HG03175 (cell line): ENCODE data around the gene ERCC2.
"Not testable (repeated sequence)": the region's sequence is repeated elsewhere in the genome, so short reads cannot be mapped to it uniquely, and the experiment has no call there.

Experiments
- ATAC-seq: cut with Tn5 transposase; IDR thresholded peaks from one replicate; pipeline ENCODE4 v1.9.1; 2021; ENCODE audit warnings: mild to moderate bottlenecking, moderate library complexity; ENCODE audit not compliant: unreplicated experiment

Gene ERCC2

DNA sequence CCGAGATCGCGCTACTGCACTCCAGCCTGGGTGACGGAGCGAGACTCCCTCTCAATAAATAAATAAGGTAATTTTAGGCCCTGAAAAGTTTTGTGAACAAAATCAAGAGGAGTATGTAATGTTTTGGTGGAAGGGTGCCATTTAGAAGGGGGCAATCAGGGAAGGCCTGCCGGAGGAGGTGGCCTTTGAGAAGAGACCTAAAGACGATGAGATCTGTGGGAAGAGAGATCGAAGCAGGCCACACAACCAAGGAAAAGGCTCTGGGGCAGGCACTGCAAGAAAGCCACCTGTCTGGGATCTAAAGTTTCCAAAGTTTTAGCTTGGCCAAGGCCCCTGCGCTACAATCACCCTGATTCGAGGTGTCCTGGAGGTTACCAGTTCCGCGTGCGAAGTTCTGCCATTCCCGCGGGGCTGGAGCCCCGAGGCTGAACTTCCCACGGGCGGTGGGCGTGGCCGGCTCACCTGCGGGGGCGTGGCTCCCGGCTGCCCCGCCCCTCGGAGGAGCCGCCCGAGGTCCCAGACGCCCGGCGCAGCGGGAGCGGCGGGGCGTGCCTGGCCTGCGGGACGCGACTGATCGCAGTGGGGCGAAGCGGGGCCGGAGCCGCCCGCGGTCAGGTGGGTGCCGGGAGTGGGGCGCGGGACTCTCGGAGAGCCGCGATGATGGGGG is 30.0 kb downstream of the ERCC2 start, which contains the start of gene KLC3:
TSS of gene KLC3 (plus strand) at position 519 of the 667 bp plus-strand sequence. CDS start 4,792 bp downstream, outside the sequence.
- no peak for ATAC-seq

DNA sequence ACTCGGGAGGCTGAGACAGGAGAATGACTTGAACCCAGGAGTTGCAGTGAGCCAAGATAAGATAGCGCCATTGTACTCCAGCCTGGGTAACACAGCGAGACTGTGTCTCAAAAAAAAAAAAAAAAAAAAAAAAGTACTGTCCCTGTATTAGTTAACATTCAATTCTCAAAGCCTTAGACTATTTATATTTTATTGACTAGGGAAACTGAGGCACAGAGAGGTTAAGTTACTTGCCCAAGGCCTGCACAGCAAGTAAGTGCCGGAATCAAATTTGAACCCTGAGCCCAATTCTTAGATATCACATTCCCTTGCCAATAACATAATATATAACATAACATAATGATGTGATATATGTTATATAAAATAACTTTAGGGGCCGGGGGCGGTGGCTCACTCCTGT is 30.7 kb downstream of the ERCC2 start:
- ATAC-seq: no peak

DNA sequence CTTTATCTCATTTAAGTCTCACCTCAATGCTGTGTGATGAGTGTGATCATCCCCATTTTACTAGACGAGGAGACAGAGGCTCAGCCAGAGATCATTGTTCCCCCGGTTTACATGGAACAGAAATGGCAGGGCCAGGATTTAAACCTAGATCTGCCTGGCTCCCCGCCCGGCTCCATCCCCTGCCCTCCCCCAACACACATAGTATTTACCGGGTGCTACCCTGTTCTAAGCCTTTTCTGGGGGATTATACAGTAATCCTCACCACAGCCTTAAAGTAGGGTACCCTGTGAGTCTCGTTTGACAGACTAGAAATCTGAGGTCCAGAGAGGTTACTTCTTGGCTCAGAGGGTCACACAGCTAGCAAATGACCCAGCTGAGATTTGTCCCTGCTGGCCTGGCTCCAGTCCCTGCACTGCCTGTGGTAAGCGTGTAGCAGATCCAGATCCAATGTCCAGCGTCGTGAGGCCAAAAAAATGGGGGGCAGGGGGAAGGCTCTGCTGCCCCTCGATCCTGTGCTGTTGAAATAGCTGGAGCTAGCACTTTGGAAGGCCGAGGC is 33.6 kb downstream of the ERCC2 start:
- ATAC-seq: no peak

DNA sequence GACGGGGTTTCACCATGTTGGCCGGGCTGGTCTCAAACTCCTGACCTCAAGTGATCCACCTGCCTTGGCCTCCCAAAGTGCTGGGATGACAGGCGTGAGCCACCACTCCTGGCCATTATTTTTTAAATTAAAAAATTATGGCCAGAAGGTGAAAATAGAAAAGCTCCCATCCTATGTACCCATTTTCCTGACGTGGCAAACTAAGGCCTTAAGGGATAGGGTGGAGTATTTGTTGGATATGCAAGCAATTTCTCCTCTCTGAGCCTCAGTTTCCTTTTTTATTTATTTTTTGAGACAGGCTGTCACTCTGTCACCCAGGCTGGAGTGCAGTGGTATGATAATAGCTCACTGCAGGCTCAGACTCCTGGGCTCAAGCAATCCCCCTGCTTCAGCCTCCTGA is 35.5 kb downstream of the ERCC2 start:
- ATAC-seq: not testable (repeated sequence)

DNA sequence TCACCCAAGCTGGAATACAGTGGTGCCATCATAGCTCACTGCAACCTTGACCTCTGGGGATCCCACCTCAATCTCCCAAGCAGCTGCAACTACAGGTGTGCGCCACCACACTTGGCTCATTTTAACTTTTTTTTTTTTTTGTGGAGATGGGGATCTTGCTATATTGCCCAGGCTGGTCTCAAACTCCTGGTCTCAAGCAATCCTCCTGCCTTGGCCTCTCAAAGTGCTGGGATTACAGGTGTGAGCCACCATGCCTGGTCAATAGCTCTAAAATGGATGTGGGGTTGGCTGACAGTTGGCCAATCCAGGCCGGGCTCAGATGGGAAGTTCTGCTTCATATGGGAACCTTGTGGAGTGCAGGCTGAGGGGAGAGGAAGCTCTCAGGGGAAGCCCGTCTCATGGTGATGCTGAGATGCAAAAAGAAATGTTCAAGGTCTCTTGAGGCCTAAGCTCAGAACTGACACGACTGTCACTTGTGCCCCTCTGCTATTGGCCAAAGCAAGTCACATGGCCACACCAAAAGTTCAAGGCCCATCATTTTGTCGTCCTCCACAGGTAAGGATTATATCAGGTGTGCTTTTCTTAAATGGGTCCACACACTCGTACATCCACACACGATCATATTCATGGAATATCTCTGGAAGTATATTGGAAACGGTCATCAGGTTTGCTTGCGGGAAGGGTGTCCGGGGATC is 36.6 kb downstream of the ERCC2 start:
- ATAC-seq: no peak

DNA sequence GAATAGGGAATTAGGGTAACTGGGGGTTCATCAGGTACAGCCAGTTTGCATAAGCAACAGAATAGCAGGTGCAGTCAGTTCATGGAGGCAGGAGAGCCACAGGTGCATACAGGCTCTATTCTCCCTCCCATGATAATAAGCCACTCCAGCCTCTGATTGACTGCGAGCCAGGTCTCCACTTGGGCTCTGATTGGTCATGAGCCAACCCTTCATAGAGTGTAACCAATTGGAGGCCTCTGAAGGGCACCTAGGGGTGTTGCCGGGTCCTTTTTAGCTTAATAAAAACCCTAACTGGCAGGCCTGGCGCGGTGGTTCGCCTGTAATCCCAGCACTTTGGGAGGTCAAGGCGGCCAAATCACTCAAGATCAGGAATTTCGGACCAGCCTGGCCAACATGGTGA is 39.0 kb downstream of the ERCC2 start:
- ATAC-seq: no peak

DNA sequence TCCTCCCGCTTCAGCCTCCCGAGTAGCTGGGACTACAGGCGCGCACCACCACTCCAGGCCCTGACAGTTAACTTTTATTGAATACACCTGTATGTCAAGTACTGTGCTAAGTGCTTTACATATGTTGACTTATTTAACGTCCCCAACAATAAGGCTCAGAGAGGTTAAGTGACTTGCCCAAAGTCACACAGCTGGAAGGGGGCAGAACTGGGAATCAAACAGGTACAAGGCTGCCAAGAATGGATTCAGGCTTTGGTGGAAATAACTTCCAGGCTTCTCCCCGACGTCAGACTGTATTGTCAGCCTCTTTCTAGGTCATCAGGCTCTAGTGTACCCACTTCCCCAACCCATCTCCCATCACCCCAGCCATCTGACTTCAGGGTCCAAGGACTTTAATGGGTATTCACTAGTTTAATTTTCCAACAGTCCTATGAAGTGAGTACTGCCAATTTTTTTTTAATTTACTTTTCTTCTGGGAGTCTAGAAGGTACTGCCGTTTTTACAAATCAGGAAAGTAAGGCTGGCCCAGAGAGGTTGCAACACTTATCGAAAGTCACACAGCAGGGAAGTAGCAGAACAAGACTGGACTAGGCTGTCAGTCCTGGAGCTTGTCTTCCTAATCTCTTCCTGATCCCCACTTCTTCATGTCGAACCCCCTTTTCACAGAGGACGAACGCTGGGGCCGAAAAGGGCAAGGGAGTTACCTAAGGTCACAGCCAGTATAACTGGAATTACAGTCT is 42.8 kb downstream of the ERCC2 start:
- ATAC-seq: no peak

DNA sequence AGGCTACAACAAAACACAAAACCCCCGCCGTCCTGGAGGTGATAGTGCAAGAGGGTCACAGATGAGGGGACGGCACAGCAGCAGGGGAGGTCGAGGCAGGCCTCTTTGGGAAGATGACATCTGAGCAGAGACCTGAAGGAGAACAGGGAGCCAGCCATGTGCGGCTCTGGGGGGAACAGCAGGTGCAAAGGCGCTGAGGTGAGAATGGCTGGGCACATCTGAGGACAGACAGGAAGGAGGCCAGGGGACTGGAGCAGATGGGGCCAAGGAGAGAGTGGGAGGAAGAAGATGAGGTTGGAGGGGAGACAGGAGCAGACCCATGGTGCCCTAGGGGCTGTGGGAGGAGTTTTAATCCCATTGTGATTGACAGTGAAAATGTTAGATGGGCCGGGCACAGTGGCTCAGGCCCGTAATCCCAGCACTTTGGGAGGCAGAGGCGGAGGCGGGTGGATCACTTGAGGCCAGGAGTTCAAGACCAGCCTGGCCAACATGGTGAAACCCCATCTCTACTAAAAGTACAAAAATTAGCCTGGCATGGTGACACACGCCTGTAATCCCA is 45.9 kb downstream of the ERCC2 start:
- ATAC-seq: no peak

DNA sequence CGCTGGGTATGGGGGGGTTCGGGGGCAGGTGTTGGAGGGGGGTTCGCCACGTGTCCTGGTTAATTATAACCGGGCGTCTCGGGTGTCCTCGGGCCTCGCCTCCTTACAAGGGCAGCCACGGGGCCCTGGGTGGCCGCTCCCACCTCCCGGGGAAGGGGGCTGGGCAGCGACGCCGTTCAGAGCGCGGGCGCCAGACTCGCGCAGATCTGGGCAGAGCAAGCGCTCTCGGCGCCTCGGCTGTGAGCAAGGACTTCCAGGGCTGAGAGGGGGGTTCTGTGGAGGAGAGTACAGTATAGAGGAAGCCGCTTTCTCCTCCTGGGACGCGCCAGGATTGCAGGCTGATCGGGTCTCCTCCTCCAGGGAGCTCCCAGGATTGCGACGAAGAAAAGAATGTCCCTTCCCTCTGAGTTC is 46.7 kb downstream of the ERCC2 start:
- ATAC-seq: no peak

DNA sequence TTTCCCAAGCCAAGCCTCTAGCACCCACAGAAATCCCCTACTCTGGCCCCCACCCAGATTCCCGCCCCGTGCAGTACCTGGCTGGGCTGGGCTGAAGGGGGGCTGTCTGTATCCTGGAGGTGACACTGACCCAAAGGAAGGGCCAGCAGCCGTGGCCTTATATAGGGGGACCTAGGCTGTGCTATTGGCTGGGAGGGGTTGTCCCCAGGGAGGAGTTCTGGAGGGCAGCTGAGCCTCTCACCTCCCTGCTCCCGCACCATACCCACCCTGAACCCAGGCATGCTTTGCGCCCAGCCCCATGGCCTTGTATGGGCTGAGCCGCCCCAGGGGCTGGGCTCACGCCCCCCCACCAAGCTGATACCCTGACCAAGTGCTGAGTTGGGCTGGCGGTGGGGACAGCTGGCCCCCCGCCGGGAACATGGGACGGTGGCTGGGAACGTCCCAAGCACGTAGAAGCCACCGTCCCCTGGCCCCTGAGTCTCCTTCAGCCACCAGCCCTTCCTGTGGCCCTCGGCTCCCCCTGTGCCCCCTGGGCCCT is 47.6 kb downstream of the ERCC2 start, which contains the start of gene CKM:
TSS of gene CKM (minus strand) at position 132 of the 538 bp plus-strand sequence. CDS start 3,162 bp downstream, outside the sequence.
- no peak for ATAC-seq

DNA sequence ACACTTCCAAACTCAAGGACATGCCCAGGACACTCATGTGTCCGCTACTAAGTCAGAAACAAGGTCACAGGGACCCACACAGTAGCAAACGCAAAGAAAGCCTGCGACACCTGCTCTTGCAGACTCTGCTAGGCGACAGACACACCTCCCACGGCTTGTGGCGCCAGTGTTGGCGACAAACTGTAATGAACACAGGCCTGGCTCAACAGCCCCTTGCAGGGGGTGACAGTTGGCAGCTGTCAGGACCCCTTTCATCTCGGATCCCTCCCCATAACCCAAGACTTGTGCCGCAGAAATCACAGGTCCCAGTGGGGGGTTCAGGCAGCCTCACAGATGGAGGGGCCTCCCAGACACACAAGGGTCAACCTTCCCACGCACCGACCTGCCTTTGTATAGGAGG is 48.1 kb downstream of the ERCC2 start:
- ATAC-seq: no peak

DNA sequence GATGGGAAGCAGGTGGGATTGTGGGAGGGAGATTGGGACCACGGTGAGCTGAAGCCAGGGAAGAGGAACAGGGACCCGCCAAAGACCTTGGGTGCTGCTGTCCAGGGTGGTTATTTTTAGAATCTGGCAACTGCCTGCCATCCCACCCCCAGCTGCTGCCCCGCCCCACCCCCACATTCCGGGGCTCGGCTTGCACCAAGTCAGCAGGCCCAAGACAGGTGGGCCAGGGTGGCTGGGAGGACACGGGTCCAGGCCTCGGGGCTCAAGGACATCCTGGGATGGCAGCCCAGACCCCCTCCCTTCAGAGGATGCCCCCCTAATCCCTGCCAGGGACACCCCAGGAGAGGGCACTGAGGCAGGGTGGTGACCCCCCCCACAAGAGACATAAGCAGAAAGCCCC is 48.5 kb downstream of the ERCC2 start:
- ATAC-seq: no peak

DNA sequence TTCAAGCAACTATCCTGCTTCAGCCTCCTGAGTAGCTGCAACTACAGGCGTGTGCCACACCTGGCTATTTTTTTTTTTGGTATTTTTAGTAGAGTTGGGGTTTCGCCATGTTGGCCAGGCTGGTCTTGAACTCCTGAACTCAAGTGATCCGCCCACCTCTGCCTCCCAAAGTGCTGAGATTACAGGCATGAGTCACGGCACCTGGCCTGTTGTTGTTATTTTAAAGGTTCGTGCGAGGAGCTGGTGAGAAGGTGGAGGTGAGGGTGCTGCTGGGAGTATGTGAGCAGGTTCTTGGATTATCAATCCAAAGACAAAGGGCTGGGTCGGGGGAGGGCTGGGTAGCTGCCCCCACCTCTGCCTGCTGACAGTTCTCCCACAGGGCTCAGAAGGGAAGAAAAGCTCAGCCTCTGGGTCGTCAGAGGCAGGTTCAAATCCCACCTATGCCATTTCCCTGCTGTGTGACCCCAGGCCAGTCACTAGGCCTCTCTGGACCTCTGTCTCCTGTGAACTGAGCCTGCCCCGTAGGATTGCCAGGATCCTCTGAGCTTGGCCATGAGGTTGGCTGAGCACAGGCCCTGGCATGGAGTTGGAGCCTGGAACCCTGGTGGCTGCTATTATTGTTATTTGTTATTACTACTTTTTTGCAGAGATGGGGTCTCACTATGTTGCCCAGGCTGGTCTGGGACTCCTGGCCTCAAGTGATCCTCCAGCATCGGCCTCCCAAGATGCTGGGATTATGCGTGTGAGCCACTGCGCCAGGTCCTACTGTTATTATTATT is 49.2 kb downstream of the ERCC2 start:
- no peak for ATAC-seq

DNA sequence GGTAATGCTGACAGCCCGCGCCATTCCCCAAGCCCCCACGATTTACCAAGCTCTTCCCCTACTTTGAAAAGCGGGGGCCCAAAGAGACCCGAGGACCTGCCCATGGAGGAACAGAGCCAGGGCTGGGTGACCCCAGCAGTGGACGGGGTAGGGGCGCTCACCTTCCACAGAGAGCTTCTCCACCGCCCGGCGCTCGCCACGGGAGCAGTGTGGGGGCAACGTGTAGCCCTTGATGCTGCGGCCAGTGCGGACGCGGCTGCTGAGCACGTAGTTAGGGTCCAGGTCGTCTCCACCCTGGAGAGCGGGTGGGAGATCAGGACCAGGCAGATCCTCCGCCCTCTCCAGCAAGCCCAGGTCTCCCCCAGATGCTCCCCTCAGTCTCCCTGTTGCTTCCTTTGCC is 55.1 kb downstream of the ERCC2 start:
- no peak for ATAC-seq

DNA sequence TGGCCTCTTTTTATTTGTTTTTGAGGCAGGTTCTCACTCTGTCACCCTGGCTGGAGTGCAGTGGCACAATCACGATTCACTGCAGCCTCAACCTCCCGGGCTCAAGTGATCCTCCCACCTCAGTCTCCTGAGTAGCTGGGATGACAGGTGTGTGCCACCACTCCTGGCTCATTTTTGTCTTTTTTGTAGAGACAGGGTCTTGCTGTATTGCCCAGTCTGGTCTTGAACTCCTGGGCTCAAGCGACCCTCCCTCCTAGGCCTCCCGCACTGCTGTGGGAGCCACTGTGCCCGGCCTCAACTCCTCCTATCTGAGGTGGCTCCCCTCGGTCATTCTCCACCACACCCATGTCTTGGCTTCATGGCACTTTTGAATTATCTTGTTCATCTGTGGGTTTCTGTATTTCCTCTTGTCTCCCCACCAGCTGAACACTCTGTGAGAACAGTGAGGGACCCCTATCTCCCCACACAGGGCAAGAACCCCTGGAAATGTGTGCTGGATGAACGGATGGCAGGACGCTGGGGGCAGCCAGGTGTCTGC is 55.6 kb downstream of the ERCC2 start:
- ATAC-seq: no peak

DNA sequence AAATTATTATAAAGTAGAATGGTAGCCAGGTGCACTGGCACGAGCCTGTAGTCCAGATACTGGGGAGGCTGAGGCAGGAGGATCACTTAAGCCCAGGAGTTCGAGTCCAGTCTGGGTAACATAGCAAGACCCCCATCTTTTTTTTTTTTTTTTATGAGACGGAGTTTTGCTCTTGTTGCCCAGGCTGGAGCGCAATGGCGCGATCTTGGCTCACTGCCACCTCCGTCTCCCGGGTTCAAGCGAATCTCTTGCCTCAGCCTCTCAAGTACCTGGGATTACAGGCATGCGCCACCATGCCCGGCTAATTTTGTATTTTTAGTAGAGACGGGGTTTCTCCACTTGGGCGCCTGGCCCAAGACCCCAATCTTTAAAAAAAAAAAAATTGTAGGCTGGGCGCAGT is 58.1 kb downstream of the ERCC2 start:
- ATAC-seq: not testable (repeated sequence)

DNA sequence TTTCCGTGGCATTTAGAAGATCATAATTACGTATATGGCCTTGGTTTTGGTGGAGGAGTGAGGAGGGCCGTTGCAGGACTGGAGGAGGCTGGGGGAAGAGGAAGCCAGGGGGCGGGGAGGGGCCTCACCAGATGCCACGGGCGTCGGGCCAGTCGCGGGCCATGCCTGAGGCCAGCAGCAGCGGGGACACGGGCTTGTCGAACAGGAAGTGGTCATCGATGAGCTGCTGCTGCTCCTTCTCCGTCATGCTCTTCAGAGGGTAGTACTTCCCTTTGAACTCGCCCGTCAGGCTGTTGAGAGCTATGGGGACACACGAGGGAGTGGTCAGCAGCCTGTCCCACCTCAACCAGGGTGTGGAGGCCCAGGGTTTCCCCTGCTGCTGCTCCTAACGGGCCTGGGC is 58.8 kb downstream of the ERCC2 start:
- no peak for ATAC-seq

DNA sequence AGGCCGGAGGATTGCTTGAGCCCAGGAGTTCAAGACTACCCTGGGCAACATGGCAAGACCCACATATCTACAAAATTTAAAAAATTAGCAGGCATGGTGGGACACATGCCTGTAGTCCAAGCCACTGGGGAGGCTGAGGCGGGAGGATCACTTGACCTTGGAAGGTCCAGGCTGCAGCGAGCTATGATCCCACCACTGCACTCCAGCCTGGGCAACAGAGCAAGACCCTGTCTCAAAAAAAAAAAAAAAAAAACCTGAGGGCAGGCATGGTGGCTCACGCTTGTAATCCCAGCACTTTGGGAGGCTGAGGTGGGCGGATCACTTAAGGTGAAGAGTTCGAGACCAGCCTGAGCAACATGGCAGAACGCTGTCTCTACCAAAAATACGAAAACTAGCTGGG is 61.1 kb downstream of the ERCC2 start:
- not testable (repeated sequence) for ATAC-seq

DNA sequence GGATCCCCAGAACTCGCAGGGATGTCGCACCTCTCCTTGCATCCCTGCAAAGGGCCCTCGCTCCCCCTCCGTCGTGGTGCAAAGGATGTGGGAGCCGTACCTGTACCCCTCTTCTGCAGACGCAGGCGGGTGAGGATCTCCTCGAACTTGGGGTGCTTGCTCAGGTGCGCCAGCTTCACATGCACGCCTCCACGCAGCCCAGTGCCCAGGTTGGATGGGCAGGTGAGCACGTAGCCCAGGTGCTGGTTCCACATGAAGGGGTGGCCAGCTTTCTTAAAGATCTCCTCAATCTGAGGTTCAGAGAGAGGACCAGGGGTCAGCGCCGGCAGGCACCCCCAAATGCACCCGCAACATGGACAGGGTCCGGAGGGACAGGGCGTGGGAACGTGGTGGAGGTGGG is 63.0 kb downstream of the ERCC2 start:
- ATAC-seq: no peak

DNA sequence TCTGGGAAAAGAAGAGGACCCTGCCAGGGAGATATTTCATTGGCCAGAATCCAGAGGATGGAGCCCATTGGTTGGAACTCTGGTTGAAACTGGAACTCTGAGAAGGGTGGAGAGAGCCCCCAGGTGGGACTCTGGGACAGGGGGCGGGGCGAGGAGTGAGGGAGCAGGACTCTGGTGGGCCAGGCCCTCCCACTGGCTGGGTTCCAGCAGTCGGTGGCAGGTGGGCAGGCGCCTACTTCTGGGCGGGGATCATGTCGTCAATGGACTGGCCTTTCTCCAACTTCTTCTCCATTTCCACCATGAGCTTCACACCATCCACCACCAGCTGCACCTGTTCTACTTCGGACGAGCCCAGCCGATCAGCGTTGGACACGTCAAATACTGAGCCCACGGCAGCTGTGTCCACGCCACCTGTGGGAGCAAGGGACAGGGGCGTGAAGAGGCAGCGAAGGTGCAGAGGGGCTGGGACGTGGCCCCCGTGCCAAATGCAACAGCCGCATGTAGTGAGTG is 63.8 kb downstream of the ERCC2 start:
- no peak for ATAC-seq
